Activated gamma-delta T cell (primary cell): ENCODE data around the gene CCDC181.

ENCODE experiments used
- DNase-seq: peaks from one replicate; lab custom pipeline; 2025; lab: John Stamatoyannopoulos, UW

CCDC181 gene

DNA sequence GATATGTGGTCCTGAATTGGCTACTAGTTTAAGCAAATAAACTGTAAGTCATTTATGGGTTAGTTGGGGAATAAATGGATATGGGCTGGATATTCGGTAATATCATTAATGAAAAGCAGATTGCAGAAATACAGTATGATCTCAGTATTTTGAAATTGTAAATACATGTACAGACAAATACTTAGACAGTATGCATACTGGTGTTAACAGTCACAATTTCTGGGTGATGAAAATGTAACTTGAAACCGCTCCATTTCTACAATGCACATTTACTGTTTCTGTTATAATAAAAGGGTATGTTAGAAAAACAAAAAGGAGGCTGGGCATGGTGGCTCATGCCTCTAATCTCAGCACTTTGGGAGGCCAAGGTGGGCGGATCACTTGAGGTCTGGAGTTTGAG, 31.3 kb downstream of the CCDC181 start:
- DNase-seq, result no peak

DNA sequence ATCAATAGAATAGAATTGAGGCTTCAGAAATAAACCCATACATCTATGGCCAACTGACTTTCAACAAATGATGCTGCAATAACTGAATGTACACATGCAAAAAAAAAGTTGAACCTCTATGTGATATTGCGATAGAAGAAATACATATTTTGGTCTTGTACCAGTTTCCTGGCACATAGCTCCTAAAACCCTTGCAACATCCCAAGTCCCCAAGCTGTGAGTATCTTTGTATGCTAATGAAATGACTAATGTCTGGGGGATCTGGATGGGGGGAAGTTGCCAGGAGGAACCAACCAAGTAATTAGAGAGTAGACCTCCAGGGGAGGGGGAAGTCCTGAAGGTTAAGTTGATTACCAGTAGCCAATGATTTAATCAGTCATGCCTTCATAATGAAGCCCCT, 34.9 kb downstream of the CCDC181 start:
- no peak for DNase-seq

DNA sequence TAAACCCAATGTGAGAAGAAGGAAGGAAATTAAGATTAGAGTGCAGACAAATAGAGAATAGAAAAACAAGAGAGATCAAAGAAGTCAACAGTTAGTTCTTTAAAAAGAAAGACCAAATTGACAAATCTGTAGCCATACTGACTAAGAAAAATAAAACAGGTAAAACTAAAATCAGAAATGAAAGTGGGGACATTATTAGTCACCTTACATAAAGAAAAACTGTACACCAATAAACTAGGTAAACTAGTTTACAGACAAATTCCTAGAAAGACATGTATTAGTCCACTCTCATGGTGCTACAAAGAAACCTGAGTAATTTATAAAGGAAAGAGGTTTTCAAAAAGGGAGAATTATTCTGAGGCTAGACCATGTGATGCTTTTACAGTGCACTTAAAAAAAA, 37.0 kb downstream of the CCDC181 start:
- no peak for DNase-seq

- DNase-seq, result no peak
Measured at GRCh38 chr1:169387399-169387798, 39.9 kb downstream of the CCDC181 start.

DNA sequence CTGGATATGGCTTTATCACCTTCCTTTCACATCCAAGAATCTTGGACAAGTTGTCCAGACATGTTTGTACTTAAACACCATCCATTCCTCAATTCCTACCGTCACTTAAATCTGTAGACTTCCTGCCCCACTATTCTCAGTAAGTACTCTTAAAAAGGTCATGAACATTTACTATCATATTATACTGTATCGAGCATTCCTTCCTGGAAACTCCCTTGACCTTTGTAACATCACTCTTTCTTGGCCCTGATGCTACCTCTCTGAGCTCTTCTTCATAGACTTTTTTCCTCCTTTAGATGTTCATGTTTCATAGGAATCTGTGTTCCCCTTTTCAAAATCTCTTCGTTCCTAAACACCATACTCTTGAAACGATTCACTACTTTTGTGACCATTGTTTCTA, 43.8 kb downstream of the CCDC181 start:
- no peak for DNase-seq

DNA sequence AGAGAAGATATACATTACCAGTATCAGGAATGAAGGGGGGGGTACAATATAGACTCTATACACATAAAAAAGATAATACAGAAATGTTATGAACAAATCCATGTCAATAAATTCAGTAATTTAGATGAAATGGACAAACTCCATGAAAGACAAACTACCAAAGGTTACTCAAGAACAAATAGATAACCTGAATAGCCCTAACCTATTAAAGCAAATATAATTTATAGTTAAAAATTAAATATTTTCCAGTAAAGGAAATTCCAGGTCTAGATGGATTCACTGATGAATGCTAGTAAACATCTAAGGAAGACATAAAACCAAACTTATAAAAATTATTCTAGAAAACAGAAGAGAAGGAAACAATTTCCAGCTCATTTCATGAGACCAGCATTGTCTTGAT, 46.1 kb downstream of the CCDC181 start:
- no peak for DNase-seq

DNA sequence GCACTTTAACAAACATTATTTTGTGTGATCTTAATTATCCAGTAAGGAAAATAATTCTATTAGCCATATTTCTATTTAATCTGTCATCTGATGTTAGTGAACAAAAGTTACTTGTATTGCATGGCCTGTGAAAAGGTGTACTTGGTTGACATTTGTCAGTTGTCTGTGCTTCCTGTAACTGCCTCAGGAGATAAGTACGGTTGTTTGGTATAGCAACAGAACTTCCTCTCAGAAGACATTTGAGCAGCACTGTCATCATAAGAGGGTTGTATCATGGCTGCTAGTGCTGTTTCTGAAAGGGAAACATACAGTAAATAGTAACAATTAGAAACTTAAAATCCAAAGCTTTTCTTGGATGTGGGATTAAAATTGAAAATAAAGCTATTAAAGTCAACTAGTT, 55.9 kb downstream of the CCDC181 start:
- no peak for DNase-seq

DNA sequence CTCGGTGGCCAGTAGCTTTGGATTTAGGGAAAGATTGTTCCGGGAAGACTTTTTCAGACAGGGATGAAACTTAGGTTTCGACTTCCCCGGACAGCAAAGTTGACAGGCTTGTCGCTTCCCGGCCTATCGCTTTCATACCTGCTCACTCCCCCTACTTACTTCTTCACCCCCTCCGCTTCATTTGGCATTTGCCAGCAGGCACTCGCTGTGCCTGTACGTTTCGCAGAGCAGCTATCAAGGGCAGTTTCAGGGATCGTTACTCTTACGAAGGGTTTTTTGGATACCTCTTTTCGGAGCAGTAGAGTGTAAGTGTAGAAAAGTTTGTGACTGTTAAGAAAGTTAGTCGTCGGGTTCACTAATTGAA, 58.9 kb downstream of the CCDC181 start:
- DNase-seq, result no peak

GRCh38 chr1:169367686-169368405, 59.4 kb downstream of the CCDC181 start, which contains the start of the genes BLZF1 and NME7:
TSS of gene BLZF1 (plus strand) at chr1:169368195. CDS start at chr1:169369523, 1,328 bp downstream.
TSS of gene NME7 (minus strand) at chr1:169367797. CDS start at chr1:169367710, 87 bp downstream.
- DNase-seq, result peak; percentile 86

DNA sequence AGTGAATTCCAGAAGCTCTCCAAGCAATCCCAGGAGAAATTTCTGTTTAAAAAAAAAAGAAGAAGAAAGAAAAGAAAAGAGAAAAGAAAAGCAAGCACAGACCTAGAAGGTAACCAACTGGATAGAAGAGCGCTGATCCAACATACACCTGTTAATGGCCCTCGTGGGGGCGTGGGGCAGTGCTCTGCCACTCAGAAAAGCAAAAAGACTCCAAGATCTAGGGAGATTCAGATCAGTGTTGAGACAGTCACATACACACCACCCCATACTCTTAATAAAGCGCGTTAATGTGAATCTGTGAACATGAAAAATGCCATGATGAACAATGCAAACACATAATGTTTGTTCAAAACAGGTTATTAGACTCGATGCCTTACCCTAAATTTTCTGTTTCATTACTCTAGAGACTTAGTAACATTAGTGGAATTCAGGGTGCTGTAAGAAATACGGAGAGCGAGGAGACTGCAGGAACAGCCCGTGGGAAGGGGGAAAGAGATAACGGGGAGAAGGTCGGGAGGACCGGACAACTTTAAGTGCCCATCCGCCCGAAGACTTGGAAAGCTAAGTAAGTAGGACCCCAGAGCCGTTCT, 60.1 kb downstream of the CCDC181 start:
- no peak for DNase-seq

- no peak for DNase-seq
Measured at GRCh38 chr1:169364948-169365347, 62.3 kb downstream of the CCDC181 start.

GRCh38 chr1:169363046-169363730, 64.1 kb downstream of the CCDC181 start:
- DNase-seq, result no peak

DNA sequence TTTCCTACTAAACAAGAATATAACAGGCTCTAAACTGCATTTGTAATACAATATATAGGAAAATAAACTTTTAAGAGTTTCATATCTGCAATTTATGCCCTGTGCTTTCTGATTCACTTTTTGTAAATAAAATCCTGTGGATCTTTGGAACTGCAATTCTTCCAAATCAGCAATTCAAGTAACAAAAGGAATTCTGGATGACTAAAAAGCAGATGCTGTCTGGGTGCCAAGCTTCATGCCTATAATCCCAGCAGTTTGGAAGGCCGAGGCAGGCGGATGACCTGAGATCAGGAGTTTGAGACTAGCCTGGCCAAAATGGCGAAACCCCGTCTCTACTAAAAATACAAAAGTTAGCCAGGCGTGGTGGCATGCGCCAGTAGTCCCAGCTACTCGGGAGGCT, 66.0 kb downstream of the CCDC181 start:
- no peak for DNase-seq

GRCh38 chr1:169360415-169360814, 66.9 kb downstream of the CCDC181 start:
- DNase-seq, result no peak

DNA sequence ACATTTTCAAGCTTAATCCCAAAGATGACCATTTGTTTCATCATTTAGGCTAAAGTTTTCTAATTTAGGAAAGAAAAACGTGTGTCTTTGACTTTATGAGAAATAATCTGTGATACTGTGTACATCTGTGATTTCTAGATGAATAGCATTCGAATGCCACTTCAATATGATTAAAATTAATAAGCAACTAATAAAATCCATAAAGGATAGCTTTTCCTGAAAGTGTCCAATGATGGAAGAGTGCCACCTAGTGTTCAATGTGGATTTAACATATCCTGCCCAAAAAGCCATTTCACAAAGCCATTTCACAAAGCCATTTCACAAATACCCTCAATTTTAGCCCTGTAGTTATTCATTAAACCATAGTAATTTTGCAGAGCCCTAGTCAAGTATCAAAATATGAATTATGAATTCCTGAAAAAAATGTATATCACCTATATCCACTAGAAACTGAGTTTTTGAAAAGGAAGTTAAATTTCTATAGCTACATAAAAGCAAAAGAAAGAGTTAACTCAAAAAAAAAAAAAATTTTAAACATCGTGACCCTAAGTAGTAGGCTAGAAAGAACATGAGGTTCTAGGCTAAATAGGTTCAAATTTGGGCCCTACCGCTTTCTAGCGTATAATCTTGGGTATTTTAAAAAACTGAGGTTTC, 78.8 kb downstream of the CCDC181 start:
- DNase-seq, result no peak

DNA sequence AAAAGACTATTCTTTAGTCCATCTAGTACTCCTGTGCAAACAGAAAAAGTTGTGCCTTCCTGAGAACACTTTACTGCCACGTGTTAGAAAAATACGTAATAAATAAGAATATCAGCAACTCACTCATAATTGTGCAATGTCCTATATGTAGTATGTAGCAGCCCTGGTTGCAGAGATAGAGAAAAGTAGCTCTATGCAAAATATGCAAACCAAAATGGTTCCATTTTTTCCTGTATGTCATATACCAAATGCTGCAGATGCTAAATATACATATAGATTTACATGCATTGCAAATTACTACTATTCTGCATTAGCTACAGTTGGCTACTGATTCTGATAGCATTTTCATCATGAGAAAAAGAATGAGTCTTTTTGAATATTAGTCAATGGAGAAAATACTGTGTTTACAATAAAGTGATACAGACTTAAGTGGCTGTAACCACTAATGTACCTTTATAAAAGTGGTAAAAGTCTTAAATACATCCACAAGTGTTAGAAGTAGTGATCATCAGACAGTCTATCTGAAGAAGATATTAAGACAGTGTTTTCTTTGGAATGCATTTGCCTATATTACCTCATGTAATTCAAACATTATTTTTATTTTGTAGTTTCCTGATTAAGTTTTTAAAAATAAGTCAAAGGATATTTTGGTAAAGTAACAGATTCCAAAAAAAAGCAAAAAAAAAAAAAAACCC, 79.4 kb downstream of the CCDC181 start:
- no peak for DNase-seq

- no peak for DNase-seq
Measured at GRCh38 chr1:169346036-169346589, 81.2 kb downstream of the CCDC181 start.

- no peak for DNase-seq
Measured at GRCh38 chr1:169345511-169345910, 81.8 kb downstream of the CCDC181 start.
